ENCODE measurements around the gene NT5C3A.

The NT5C3A gene

DNA sequence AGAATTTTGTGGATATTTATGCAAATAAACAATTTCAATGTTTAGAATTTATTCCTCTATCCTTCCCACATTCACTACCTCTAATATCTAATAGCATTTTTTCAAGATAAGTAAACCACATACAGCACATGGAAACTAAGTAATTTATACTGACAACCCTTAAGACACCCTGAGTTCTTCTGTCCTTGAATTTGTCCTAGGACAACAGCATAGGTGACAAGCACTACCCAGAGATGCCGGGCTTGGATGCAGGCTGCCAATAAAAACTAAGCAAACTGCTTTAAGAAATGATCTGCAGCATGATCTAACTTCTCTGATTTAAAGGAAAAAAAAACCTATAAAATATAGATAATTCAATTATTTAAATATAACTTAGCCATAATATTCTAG, 22.7 kb downstream of the NT5C3A start:
- no peak for DNase-seq (ENCODE audit: low spot score)
- no peak for TF ChIP-seq CTCF (conservative IDR thresholded peaks at IDR 0.05; ENCODE audit: low read depth)
- no peak overlapping the region for H3K27ac ChIP-seq
- ChIA-PET POLR2A (ENCODE audit: low non-redundant PET) (no interaction called here), CTCF (interaction anchor here (1.6 kb wide), 1 partner anchor 70 kb away, joined by 4 read pairs; no protein-coding TSS in a partner anchor)

GRCh38 chr7:33039257-33039902, 23.2 kb downstream of the NT5C3A start:
- no peak for TF ChIP-seq CTCF (conservative IDR thresholded peaks at IDR 0.05; ENCODE audit: low read depth)
- ChIA-PET CTCF (interaction anchor here (1.6 kb wide), 1 partner anchor 71 kb away, joined by 4 read pairs; no protein-coding TSS in a partner anchor), POLR2A (ENCODE audit: low non-redundant PET) (interaction anchor here (0.8 to 0.9 kb wide), 2 partner anchors 33 to 83 kb away, joined by 4 to 6 read pairs; no protein-coding TSS in a partner anchor)
- peak; percentile 26 for DNase-seq (ENCODE audit: low spot score)
- no peak overlapping the region for H3K27ac ChIP-seq

DNA sequence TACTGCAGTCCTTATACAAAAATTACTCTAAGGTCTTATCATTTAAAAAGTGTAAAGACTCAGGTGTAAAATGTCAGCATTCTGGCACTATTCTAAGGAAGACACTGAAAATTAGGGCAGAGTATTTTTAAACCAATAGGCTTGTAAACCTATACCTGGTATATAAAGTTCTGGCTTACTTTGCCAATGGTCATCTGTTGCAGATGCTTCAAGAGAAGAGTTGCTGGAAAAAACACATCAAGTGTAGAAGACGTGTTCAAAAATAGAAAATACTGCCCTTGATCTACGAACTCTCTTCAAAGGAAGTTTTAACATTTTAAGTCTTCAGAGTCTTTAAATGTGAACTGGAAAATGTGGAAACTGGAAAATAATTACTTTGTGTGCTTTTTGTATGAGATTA, 23.9 kb downstream of the NT5C3A start:
- TF ChIP-seq CTCF (conservative IDR thresholded peaks at IDR 0.05; ENCODE audit: low read depth) = no peak
- DNase-seq (ENCODE audit: low spot score) = no peak
- ChIA-PET CTCF (no interaction called here), POLR2A (ENCODE audit: low non-redundant PET) (interaction anchor here (0.9 kb wide), 1 partner anchor 82 kb away, joined by 6 read pairs; no protein-coding TSS in a partner anchor)
- H3K27ac ChIP-seq = no peak overlapping the region

DNA sequence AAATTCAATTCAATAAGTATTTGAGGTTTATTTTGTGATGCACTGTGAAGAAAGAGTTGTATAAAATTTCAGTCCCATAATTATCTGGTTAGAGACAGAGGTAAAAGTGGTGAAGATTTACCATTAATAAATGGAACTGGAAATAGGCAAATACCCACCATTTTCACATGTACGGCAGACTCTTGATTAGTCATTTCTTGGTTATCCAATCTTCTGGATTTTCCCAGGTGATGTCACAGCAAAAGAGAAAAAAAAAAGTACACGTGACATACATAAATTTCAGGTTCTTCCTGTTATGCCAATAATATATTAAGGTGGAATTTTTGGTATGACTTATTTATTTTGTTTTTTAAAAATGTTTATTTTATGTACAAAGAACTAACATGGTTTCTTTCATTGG, 26.8 kb downstream of the NT5C3A start:
- no peak for DNase-seq (ENCODE audit: low spot score)
- no peak overlapping the region for H3K27ac ChIP-seq
- no peak for TF ChIP-seq CTCF (conservative IDR thresholded peaks at IDR 0.05; ENCODE audit: low read depth)
- ChIA-PET CTCF (no interaction called here), POLR2A (ENCODE audit: low non-redundant PET) (no interaction called here)

- ChIA-PET CTCF (interaction anchor here (0.6 kb wide), 1 partner anchor 8 kb away, joined by 4 read pairs; no protein-coding TSS in a partner anchor), POLR2A (ENCODE audit: low non-redundant PET) (no interaction called here)
- H3K27ac ChIP-seq = no peak overlapping the region
- TF ChIP-seq CTCF (conservative IDR thresholded peaks at IDR 0.05; ENCODE audit: low read depth) = no peak
- no peak for DNase-seq (ENCODE audit: low spot score)
These were observed 38.3 kb downstream of the NT5C3A start for GRCh38 chr7:33024189-33024757.

GRCh38 chr7:33012364-33012763, 50.2 kb downstream of the NT5C3A start:
- TF ChIP-seq CTCF (conservative IDR thresholded peaks at IDR 0.05; ENCODE audit: low read depth) = no peak
- H3K27ac ChIP-seq = no peak overlapping the region
- ChIA-PET CTCF (no interaction called here), POLR2A (ENCODE audit: low non-redundant PET) (no interaction called here)
- no peak for DNase-seq (ENCODE audit: low spot score)

All from RWPE1 (cell line).